HCT116 (cell line): ENCODE data around the gene HOXD3. TPM values are rescaled to one million over a fixed set of nuclear protein-coding genes. Genes with fewer than 3 reads are reported as not detected.

Experiments used
- ATAC-seq: fragments of 200-7000 bp; cut with Tn5 transposase; 2 replicates; pipeline ENCODE4 v1.9.1; 2020; ENCODE audit warnings: mild to moderate bottlenecking, moderate library complexity
- BruUV-seq: library from RNA; stranded (reverse); fragments of 400-500 nt; replicated peaks from 2 replicates; lab custom pipeline; 2021; lab: Mats Ljungman, UMichigan
- CTCF ChIA-PET: fragments of 300-600 bp; sonication (Branson Sonifier 250); formaldehyde crosslinking; loops from one replicate; lab custom pipeline; 2021; ENCODE audit warnings: antibody characterized with exemption; lab: Charles Lee
- POLR2A ChIA-PET: fragments of 300-600, 350-600 bp; sonication (Branson Sonifier 250); formaldehyde crosslinking; loops from one replicate; lab custom pipeline; 2021; ENCODE audit warnings: antibody characterized with exemption; lab: Charles Lee
- RAD21 ChIA-PET, 2 experiments: fragments of 300-600 bp; sonication (Branson Sonifier 250); formaldehyde crosslinking; loops; one replicate each; lab custom pipeline; 2023; ENCODE audit warnings: low total read pairs in 2 of 2; ENCODE audit not compliant: uncharacterized antibody in 2 of 2, unreplicated experiment in 2 of 2, low non-redundant PET in 1 of 2; lab: Charles Lee
- DNase-seq: peaks from one replicate; pipeline ENCODE4 v3.0.0-alpha.2; 2010; ENCODE audit warnings: low read depth, low spot score
- H2AFZ ChIP-seq: fragments of 200-600 bp; shearing (Covaris generic), sonication (generic); 2 replicates; pipeline ENCODE4 v1.6.1; 2017; ENCODE audit warnings: low read depth, mixed run types, mixed read lengths, antibody characterized with exemption, low read length; ENCODE audit not compliant: poor library complexity, severe bottlenecking
- H3K27ac ChIP-seq: 2 replicates; pipeline ENCODE4 v1.5.1; 2012; ENCODE audit warnings: low read depth, low read length
- H3K27me3 ChIP-seq: fragments of 200-600 bp; sonication (generic); 2 replicates; pipeline ENCODE4 v1.6.1; 2016; ENCODE audit warnings: mixed run types, low read length, mixed read lengths; ENCODE audit not compliant: insufficient read depth
- H3K36me3 ChIP-seq, 2 experiments: fragments of 200-500 bp in 1 of 2; fragments of 200-600 bp in 1 of 2; sonication (Bioruptor generic) in 1 of 2; sonication (generic) in 1 of 2; 2 replicates each; pipeline versions ENCODE4 v1.5.1 to v1.6.1; 2014 to 2016; ENCODE audit warnings: low read length in 2 of 2, inconsistent platforms in 1 of 2, mixed read lengths in 1 of 2, mixed run types in 1 of 2; ENCODE audit not compliant: insufficient read depth in 2 of 2, control insufficient read depth in 1 of 2
- H3K4me1 ChIP-seq, 2 experiments: fragments of 200-600 bp in 1 of 2; sonication (generic) in 1 of 2; 2 replicates each; pipeline versions ENCODE4 v1.5.1 to v1.6.1; 2012 to 2017; ENCODE audit warnings: low read length in 2 of 2, inconsistent platforms in 1 of 2, mild to moderate bottlenecking in 1 of 2, mixed read lengths in 1 of 2, mixed run types in 1 of 2, moderate library complexity in 1 of 2; ENCODE audit not compliant: insufficient read depth in 2 of 2, control insufficient read depth in 1 of 2
- H3K4me2 ChIP-seq: fragments of 200-600 bp; sonication (generic); 2 replicates; pipeline ENCODE4 v1.6.1; 2017; ENCODE audit warnings: mixed run types, low read length, mixed read lengths
- H3K4me3 ChIP-seq, 2 experiments: fragments of 200-600 bp in 1 of 2; sonication (generic) in 1 of 2; replicated peaks in 1 of 2; 2 replicates each; pipeline ENCODE4 v1.5.1; 2011 to 2016; ENCODE audit warnings: low read length in 2 of 2, control low read depth in 1 of 2, low read depth in 1 of 2, mild to moderate bottlenecking in 1 of 2, mixed read lengths in 1 of 2, mixed run types in 1 of 2
- H3K79me2 ChIP-seq: fragments of 200-600 bp; sonication (generic); 2 replicates; pipeline ENCODE4 v1.6.1; 2017; ENCODE audit warnings: mild to moderate bottlenecking, mixed run types, low read length, moderate library complexity, mixed read lengths; ENCODE audit not compliant: insufficient read depth
- H3K9ac ChIP-seq: fragments of 200-600 bp; sonication (generic); 2 replicates; pipeline ENCODE4 v1.6.1; 2016; ENCODE audit warnings: low read length, mixed read lengths
- H3K9me2 ChIP-seq: fragments of 200-600 bp; sonication (generic), shearing (Covaris generic); 2 replicates; pipeline ENCODE4 v1.6.1; 2017; ENCODE audit warnings: mixed run types, mild to moderate bottlenecking, moderate library complexity; ENCODE audit not compliant: insufficient read depth
- H3K9me3 ChIP-seq, 2 experiments: fragments of 200-500 bp in 1 of 2; fragments of 200-600 bp in 1 of 2; sonication (Bioruptor generic) in 1 of 2; sonication (generic) in 1 of 2; 2 replicates each; pipeline ENCODE4 v1.6.1; 2014 to 2017; ENCODE audit warnings: low read length in 2 of 2, mixed read lengths in 2 of 2, inconsistent platforms in 1 of 2, low read depth in 1 of 2, mild to moderate bottlenecking in 1 of 2, mixed run types in 1 of 2, moderate library complexity in 1 of 2; ENCODE audit not compliant: control insufficient read depth in 1 of 2, insufficient read depth in 1 of 2
- H4K20me1 ChIP-seq: fragments of 200-600 bp; sonication (generic), shearing (Covaris generic); 2 replicates; pipeline ENCODE4 v1.6.1; 2017; ENCODE audit warnings: mixed run types, mild to moderate bottlenecking, moderate library complexity; ENCODE audit not compliant: insufficient read depth
- ATF3 ChIP-seq: IDR thresholded peaks from 2 replicates; pipeline ENCODE4 v1.6.1; 2012
- CEBPB ChIP-seq: IDR thresholded peaks from 2 replicates; pipeline ENCODE4 v1.6.1; 2012; ENCODE audit warnings: low read depth
- CTCF ChIP-seq, 3 experiments: fragments of 200-600 bp in 1 of 3; sonication (generic) in 1 of 3; IDR thresholded peaks in 2 of 3; conservative IDR thresholded peaks in 1 of 3; 2 replicates each; pipeline ENCODE4 v1.5.1; 2012 to 2017; ENCODE audit warnings: low read depth in 2 of 3, low read length in 2 of 3, antibody characterized with exemption in 1 of 3, borderline replicate concordance in 1 of 3, control low read depth in 1 of 3, mild to moderate bottlenecking in 1 of 3, mixed read lengths in 1 of 3, mixed run types in 1 of 3, moderate library complexity in 1 of 3; ENCODE audit not compliant: insufficient read depth in 1 of 3
- JUND ChIP-seq: IDR thresholded peaks from 2 replicates; pipeline ENCODE4 v1.6.1; 2012
- MAX ChIP-seq: IDR thresholded peaks from 2 replicates; pipeline ENCODE4 v1.6.1; 2012
- POLR2A ChIP-seq: IDR thresholded peaks from 2 replicates; pipeline ENCODE4 v1.7.0; 2011; ENCODE audit warnings: borderline replicate concordance; ENCODE audit not compliant: insufficient read depth, insufficient read length; ENCODE audit errors: extremely low read depth
- RAD21 ChIP-seq: IDR thresholded peaks from 2 replicates; pipeline ENCODE4 v1.6.1; 2012; ENCODE audit warnings: low read depth, mild to moderate bottlenecking
- REST ChIP-seq: IDR thresholded peaks from 2 replicates; pipeline ENCODE4 v1.6.1; 2012; ENCODE audit warnings: low read depth
- SRF ChIP-seq: IDR thresholded peaks from 2 replicates; pipeline ENCODE4 v1.6.1; 2012; ENCODE audit warnings: low read depth
- TCF7L2 ChIP-seq: IDR thresholded peaks from 2 replicates; pipeline ENCODE4 v1.7.0; 2011; ENCODE audit warnings: borderline replicate concordance, inconsistent platforms; ENCODE audit not compliant: insufficient read depth, insufficient read length; ENCODE audit errors: extremely low read depth
- YY1 ChIP-seq: IDR thresholded peaks from 2 replicates; pipeline ENCODE4 v1.6.1; 2011; ENCODE audit warnings: low read length, low read depth, moderate library complexity, mild to moderate bottlenecking; ENCODE audit not compliant: insufficient replicate concordance; ENCODE audit errors: extremely low read depth
- ZBTB33 ChIP-seq: IDR thresholded peaks from 2 replicates; pipeline ENCODE4 v1.6.1; 2011; ENCODE audit warnings: mild to moderate bottlenecking, low read length, moderate library complexity; ENCODE audit not compliant: insufficient replicate concordance; ENCODE audit errors: extremely low read depth
- intact Hi-C: fragments of 100-400 bp; cut with micrococcal nuclease; formaldehyde crosslinking; loops from 2 replicates; pipeline ENCODE4 v1.10.0; 2022
- total RNA-seq: library from RNA; stranded (reverse); gene quantifications from one replicate; pipeline ENCODE4 v1.2.1, GENCODE V29; 2021; ENCODE audit not compliant: unreplicated experiment

The HOXD3 gene
- total RNA-seq, 1 experiment from 2014 or later, result 1.4 TPM

GRCh38 chr2:176157499-176158185, 535 bp downstream of the HOXD3 start:
- Histone ChIP-seq H3K27ac (no peak overlapping the region), H3K9me3 (no peaks in the 10 kb centered on the region), H3K4me1 (no peaks in the 10 kb centered on the region), H2AFZ (no peak overlapping the region), H3K9ac (no peak overlapping the region), H3K36me3 (no peaks in the 10 kb centered on the region), H3K79me2 (no peaks in the 10 kb centered on the region), H3K27me3 (no peaks in the 10 kb centered on the region), H3K4me2 (no peak overlapping the region), H3K4me3 (no peak overlapping the region), H3K9me2 (no peaks in the 10 kb centered on the region), H4K20me1 (no peaks in the 10 kb centered on the region)
- RAD21 ChIA-PET, result no interaction called here
- DNase-seq (no peak), ATAC-seq (no peak)
- TF ChIP-seq REST (no peak), ZBTB33 (no peak), JUND (no peak), SRF (no peak), YY1 (no peak), CEBPB (no peak), POLR2A (no peak), CTCF (IDR thresholded peaks at IDR 0.05 in 2 of 3, conservative IDR thresholded peaks at IDR 0.05 in 1 of 3; ENCODE audit: borderline replicate concordance in 1 of 3, insufficient read depth in 1 of 3, low read depth in 2 of 3, low read length in 2 of 3) (no peak), TCF7L2 (no peak), MAX (no peak), ATF3 (no peak), RAD21 (no peak)
- intact Hi-C loops, result no loop called here
- POLR2A ChIA-PET, result no interaction called here
- CTCF ChIA-PET, result no interaction called here
- BruUV-seq, result no TSS peak
